GM18511 (cell line): ENCODE measurements around the gene PSME2.
A peak's percentile ranks its signal among the peaks of the same experiment; 100 is the strongest.

Experiments used
- ATAC-seq: cut with Tn5 transposase; IDR thresholded peaks from one replicate; pipeline ENCODE4 v1.9.1; 2021; ENCODE audit warnings: mild to moderate bottlenecking, moderate library complexity; ENCODE audit not compliant: unreplicated experiment

PSME2 gene

GRCh38 chr14:24156840-24157239 lies 10.4 kb upstream of the PSME2 start:
- no peak for ATAC-seq

GRCh38 chr14:24155100-24155499 lies 8.7 kb upstream of the PSME2 start:
- ATAC-seq, result no peak

GRCh38 chr14:24151404-24152080 lies 5.1 kb upstream of the PSME2 start:
- no peak for ATAC-seq

DNA sequence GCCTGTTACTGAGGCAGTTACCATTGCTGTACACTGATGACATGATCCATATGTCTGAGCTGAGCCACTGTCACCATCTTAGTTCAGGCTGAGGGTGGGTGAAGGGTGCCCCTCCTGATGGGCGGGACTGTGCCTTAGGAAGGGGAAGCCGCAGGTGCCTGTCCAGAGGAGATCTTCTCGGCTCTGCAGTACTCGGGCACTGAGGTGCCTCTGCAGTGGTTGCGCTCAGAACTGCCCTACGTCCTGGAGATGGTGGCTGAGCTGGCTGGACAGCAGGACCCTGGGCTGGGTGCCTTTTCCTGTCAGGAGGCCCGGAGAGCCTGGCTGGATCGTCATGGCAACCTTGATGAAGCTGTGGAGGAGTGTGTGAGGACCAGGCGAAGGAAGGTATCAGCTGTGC lies 4.6 kb upstream of the PSME2 start:
- no peak for ATAC-seq

DNA sequence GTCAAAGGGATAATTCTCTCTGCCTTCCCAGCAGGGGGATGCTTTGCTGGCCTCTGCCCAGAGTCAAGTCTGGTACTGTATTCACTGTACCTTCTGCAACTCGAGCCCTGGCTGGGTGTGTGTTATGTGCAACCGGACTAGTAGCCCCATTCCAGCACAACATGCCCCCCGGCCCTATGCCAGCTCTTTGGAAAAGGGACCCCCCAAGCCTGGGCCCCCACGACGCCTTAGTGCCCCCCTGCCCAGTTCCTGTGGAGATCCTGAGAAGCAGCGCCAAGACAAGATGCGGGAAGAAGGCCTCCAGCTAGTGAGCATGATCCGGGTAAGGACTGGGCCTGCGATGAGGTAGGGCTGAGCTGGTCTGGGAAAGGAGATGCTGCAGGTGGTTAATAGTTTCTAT lies 4.2 kb upstream of the PSME2 start:
- ATAC-seq, result no peak

GRCh38 chr14:24150061-24150460 lies 3.7 kb upstream of the PSME2 start:
- ATAC-seq, result no peak

GRCh38 chr14:24149302-24149969 lies 3.0 kb upstream of the PSME2 start:
- no peak for ATAC-seq

GRCh38 chr14:24147761-24148428 lies 1.5 kb upstream of the PSME2 start:
- no peak for ATAC-seq

- peak; percentile 85 for ATAC-seq
Measured at GRCh38 chr14:24146978-24147760, 759 bp upstream of the PSME2 start, which contains the start of gene RNF31. TSS of gene RNF31 (plus strand) at chr14:24147498. CDS start at chr14:24147699, 201 bp downstream.

DNA sequence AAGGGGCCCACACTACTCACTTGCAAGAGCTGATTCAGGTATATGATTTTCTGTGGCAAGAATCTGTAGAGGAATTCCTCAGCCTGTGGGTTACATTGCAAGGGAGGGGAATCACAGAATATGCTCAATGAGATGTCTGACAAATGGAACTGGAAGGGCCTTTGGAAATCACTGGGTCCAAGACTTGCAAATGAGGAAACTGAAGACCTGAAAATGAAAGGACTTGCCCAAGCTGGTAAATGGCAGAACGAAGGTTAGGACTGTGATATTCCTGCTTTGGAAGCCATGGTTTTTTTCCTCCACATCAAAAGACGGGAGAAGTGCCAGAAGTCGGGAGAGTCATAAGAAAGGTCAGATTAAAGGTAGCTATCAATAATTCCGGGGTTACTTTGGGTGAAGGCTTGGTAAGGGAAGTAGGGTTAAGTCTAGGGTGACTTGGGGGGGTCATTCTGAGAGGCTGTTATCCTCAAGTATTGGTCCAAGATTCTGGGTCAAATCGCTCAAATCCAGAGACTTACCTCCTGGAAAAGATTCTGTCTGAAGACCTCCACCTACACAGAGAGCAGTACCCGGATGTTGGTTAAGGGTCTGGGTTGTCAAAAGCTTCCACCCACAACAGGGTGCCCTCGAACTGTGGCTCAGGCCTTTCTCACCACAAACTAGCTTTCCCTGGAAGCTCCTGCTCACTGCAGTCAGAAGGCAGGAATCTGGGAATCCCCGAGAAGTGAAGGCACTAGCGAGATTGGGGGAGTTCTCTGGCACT lies 539 bp downstream of the PSME2 start:
- ATAC-seq, result no peak

DNA sequence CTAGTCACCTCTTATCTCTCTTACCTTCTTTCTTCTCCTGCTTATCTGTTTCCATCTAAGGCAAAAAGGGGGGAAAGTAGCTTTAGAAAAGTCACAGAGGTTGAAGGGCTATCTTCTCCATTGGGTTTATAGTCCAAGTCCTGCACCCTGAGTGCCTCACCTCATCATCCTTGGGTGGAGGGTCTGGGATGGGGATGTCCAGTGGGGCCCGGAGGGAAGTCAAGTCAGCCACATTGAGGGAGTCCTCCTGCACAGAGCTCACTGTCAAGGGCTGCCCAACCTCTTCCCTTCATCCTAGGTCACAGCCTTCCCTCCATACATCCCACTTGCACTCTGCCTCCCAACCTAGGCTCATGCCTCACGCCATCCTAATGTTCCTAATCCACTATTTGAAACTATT lies 1.2 kb downstream of the PSME2 start:
- no peak for ATAC-seq

DNA sequence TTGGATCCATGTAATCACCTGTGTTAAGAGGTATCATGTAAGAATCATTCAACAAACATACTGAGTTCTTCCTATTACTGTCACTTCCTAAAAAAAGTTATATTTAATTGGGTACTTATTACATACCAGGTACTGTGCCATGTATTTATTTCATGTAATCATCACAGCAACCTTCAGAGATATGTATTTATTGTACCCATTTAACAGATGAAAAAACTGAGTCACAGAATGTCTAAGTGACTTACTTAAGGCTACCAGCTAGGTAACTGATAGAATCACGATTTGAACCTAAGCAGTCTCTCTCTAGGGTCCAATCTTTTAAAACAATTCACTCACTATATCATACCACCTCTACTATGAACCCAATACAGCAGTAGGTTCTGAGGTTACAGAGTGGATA lies 2.0 kb downstream of the PSME2 start:
- no peak for ATAC-seq

DNA sequence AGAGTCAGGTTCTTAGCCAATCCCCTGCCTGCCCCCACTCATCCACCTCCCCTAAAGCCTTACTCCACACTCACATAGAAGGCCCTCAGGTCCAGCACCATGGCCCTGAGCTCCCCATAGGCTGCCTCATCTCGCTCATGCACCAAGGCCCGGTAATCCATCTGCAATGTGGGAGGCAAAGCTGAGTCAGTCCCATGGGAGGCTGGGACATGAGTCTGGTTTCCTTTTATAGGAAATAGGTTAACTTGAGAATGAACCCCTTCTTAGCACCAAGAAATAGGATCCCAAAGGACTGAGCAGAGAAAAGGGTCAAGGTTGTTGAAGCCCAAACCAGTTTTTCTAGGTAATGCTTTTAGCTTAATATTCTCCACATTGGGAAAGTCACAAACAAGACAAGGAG lies 2.9 kb downstream of the PSME2 start:
- ATAC-seq, result no peak

DNA sequence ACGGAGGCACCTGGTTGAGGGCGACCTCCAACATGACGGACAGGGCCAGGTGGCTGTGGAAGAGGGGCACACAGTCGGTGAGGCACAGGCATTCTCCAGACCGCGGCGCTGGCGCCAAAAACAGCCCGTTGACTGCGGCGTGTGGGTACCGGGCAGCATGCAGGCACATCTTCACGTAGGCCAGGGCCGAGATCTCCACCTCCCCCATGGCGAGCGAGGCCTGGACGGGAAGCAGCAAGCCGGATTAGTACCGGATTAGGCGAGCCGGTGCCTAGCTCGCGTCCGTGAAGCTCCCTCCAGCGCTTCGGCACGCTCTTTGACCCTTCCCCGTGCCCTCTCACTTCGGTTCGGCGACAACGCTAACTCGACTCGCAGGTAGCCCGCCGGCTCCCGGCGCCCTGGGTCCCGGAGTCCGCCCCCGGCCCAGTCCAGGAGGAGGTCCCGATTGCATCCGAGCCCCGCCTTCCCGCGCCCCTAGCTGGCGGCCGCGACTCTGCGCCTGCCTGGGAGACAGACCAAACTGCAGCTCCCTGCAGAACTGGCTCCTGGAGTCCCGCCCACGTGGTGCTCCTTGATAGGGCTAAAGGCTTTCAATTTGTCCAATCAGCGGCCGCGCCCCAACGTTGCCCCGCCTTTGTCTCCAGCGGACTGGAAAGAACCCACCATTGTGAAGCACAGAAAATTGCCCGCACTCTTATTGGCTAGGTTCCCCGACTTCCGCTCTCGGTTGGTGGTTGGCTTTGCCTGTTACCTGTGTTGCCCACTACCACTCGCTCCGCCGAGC lies 5.1 kb downstream of the PSME2 start, which contains the start of gene EMC9:
EMC9 (minus strand) TSS at position 495 of the 784 bp plus-strand sequence; CDS start at position 208, 287 bp downstream.
- ATAC-seq, result peak; percentile 88

DNA sequence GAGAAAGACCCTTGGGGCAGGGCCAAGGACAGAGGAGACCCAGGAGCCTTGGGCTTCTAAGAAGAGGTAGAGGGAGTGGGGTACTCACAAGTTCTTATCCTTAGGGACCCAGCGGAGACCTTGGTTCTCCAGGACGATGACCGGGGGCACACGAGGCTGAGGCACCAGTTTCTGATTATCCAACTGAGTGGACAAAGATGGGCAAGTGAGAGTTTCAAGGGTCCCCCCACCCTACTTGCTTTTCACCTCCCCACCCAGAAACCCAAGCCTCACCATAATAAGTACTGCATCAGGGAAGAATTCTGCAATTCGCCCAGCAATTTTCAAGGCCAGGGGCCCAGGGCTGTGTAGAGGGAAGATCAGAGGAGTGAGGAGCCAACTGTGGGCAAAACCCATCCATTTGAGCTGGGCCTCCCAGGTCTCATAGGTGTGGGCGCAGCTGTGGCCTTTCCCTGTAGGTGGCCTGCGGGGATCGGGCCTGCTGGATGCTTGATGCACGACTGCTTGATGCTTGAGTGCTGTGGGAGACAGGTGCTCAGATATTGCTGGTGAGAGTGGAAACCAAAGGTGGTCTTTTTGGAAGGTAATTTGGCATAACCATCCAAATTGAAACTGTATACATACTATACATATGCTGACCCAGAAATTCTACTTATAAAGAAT lies 7.0 kb downstream of the PSME2 start:
- no peak for ATAC-seq

DNA sequence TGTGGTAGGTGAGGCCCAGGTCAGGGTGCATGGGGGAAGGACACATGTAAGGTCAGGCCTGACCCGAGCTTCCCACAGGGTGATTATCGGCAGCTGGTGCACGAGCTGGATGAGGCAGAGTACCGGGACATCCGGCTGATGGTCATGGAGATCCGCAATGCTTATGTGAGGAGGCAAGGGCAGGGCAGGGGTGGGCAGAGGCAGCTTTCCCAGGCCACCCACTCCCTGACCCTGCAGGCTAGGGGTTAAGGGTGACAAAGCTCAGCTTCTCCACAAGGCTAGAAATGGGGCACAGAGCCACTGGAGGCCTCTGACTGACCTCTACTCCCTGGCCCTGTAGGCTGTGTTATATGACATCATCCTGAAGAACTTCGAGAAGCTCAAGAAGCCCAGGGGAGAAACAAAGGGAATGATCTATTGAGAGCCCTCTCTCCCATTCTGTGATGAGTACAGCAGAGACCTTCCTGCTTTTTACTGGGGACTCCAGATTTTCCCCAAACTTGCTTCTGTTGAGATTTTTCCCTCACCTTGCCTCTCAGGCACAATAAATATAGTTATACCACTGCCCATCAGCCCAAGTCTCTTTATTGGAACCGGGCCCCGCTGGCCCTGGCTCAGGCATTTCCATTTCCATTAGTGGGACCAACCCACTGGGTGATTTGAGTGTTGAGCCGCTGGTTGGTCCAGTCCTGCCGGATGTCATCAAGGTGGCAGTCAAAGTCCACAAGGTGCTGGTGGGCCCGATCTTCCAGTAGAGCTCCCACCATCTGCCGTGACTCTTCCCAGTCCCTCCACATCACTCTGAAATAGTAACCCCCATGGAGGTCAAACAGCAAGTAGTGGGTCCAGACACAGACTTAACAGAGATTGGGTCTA lies 7.8 kb downstream of the PSME2 start:
- ATAC-seq, result no peak

DNA sequence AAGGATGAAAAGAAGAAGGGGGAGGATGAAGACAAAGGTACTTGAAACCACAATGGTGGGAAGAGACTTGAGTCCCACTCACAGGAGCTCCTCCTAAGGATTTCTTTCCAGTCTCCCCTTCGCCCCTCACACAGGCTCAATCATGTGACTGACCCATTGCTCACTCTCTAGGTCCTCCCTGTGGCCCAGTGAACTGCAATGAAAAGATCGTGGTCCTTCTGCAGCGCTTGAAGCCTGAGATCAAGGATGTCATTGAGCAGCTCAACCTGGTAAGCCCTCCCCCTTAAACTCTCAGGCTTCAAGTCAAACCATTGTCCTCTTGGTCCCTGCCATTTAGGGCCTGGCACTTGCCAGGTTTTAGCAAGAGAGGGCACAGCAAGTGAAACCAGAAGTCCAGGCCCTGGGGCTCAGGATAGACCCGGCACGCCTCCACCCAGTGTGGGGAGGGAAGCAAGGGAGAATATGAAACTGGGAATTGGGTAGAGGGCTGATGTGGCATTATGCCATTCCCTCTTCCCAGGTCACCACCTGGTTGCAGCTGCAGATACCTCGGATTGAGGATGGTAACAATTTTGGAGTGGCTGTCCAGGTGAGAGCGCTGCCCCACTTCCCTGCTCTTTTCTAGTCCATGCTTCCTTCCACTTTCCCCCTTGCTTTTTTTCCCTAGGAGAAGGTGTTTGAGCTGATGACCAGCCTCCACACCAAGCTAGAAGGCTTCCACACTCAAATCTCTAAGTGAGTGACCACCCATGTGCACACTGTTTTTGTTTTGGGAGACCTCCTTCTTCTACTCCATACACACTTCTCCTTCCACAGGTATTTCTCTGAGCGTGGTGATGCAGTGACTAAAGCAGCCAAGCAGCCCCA lies 8.6 kb downstream of the PSME2 start:
- no peak for ATAC-seq
